Stimulated activated CD8-positive, alpha-beta memory T cell treated with anti-CD3 and anti-CD28 coated beads, Interleukin-7, amount 100 ng/mL, for 1 hour (primary cell): ENCODE measurements around the gene CASK.
"Not testable (repeated sequence)": the region's sequence is repeated elsewhere in the genome, so short reads cannot be mapped to it uniquely, and the experiment has no call there.

ENCODE experiments used
- DNase-seq, 2 donors: peaks; one replicate each; pipeline ENCODE4 v3.0.0-alpha.2; 2020; ENCODE audit warnings: low read depth in 2 of 2

CASK gene

DNA sequence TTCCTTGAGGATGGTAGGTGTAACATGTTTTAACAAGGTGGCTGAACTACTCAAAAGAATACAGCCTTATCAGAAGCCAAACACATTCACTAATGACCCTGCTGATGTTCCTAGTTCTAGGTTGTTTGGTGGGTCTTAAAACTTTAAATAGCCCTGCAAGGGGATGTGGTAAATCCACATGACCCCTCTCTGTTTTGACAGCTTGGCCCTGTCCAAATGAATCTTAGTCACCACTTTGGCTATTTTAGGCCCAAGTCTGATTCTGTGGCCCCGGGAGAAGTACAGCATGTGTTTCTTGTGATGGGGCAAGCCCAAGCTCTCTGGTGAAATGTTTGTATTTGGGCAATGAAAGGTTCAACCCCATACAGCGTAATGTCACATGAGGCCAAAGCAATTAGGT, 289.1 kb downstream of the CASK start:
- no peak for DNase-seq

DNA sequence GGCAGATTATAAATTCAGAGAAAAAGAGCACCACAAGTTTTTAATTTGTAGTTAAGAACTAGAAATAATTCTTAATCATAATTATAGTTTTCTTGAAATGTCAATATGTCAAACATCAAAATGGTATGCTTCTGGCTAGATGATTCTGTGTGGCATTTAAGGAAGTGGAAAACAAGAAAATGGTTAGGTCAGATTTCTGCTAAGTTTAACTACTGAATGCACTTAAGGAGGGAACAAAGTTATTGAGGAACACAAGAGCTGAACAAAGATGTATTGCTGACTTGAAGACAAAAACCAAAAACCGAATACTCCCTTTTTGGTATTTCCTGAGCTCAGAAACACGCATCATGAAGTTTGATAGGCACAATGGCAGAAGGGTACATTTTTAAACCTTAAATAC, 293.3 kb downstream of the CASK start:
- DNase-seq = no peak

GRCh38 chrX:41629539-41629938, 293.8 kb downstream of the CASK start:
- no peak for DNase-seq

DNA sequence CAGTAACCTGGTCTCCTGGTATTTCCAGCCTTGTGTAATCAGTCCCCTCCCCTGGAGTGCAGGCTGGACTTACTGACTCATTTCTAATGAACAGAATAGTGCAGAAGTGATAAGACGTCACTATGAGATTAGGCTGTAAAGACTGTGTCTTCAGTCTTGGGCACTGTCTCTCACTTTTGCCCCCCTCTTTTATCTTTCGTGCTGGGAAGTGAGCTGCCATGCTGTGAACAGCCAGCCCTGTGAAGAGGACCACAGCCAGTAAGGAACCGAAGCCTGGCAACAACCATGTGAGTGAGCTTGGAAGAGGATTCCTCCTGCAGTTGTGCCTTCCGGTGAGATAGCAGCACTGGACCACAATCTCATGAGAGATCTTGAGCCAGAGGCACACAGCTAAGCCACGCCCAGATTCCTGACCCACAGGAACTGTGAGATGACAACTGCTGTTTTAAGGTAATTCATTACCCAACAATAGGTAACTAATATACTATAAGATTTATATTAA, 302.1 kb downstream of the CASK start:
- DNase-seq = no peak

- no peak for DNase-seq
These were observed 304.1 kb downstream of the CASK start for GRCh38 chrX:41619221-41619620.

DNA sequence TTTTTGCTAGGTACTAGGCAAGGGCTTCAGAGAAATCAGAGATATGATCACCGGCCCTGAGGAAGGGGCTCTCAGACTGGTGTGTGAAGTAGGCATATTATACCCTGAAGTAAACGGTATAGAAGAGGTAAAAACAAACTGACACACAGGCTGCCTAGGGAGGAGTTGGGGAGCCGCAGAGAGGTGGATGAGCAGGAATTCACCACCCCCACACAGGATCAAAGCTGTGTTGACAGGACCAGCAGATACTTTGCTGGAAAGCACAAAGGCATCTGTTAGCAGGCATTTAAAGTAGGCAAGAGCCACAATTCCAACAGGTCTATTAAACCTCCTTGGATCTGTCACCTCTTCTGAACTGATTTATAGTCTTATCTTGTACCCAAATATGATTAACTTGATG, 306.4 kb downstream of the CASK start:
- no peak for DNase-seq

DNA sequence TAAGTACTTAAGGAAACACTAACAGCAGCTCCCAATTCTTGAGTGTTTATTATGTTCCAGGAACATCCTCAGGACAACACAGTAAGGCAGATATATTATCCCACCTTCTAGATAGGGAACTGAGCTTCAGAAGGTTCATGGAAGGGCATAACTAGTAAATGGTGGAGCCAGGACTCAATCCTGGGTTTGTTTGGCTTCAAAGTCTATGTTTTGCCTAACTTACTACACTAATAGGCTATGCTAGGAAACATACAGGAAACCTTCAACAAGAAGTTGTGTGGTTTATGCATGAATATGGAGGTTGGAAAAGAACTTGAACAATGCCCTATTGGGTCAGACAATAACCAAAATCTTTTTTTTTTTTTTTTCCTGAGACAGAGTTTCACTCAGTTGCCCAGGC, 307.1 kb downstream of the CASK start:
- DNase-seq = no peak

- no peak for DNase-seq
These were observed 315.1 kb downstream of the CASK start for GRCh38 chrX:41608244-41608643.

DNA sequence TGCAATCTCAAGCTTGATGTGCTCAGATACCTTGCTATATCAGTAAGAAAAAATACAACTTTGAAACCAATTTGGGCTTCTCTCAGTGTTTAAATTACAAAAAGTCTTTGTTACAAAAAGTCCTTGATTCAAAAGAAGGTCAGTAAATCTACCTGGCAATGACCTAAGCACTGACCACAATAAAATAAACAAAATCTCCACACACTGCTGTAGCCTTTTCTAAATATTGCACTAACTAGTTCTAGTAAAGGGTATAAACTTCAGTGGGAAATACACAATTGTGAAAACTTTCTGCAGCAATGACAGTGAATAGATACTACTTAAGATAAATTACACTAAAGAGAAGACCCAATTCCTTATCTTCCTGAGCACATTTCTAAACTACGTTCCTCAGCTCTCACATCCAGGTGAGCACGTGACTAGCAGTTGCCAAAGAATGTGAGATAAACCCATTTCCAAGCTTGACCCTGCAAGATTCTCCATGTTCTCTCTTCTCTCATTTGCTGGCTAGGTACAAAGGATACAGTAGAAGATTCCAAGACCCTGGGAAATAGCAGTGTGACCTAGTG, 316.0 kb downstream of the CASK start:
- no peak for DNase-seq

DNA sequence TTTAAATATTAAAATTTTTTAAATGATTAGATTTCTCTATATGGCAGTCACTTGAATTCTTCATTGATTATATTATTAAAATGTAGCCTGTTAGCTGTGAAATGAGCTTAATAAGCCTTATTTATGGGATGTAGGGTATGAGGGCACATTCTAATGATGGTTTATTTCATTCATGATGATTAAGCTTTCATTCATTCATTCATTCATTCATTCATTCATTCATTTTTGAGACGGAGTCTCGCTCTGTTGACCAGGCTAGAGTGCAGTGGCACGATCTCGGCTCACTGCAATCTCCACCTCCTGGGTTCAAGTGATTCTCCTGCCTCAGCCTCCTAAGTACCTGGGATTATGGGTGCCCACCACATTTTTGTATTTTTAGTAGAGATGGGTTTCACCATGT, 317.3 kb downstream of the CASK start:
- DNase-seq = not testable (repeated sequence)

DNA sequence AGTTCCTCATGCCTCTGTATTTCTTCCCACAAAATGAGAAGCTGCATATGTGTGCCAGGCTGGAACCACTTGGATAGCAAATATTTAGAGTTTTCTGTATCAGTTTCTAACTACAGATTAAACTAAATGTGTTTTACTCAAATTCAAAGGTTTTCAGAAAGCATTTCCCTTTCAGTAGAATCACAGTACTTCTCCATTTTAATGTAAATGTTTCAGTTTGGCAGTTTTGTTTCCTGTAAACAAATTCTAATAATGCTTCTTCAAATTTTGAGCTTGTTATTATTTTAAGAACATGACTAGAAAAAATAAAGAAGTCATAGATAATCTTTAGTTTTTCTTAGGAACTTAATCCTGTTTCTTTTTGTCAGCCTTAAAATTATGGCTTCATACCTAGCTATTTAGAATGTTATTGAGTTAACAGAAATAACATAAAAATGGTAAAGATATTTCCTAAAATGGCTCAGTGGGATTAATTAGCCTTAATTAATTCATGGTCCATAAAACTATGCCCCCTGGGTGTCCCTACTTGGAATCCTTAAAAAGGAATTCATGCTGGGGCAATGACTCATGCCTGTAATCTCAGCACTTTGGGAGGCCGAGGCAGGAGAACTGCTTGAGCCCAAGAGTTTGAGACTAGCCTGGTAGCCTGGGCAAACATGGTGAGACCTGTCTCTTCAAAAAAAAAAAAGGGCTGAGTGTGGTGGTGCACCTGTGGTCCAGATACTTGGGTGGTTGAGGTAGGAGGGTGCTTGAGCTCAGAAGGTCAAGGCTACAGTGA, 318.4 kb downstream of the CASK start:
- DNase-seq = no peak

DNA sequence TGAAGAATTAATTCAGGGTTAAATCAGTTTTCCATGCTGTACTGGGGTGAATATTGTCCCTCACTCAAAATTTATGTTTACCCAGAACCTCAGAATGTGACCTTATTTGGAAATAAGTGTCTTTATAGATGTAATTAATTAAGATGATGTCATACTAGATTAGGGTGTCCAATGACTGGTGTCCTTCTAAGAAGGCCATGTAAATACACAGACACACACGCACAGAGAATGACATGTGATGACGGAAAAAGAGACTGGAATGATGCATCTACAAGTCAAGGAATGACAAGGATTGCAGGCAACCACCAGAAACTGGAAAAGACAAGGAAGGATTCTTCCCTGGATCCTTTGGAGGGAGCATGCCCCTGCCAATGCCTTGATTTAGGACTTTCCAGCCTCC, 319.2 kb downstream of the CASK start:
- no peak for DNase-seq

DNA sequence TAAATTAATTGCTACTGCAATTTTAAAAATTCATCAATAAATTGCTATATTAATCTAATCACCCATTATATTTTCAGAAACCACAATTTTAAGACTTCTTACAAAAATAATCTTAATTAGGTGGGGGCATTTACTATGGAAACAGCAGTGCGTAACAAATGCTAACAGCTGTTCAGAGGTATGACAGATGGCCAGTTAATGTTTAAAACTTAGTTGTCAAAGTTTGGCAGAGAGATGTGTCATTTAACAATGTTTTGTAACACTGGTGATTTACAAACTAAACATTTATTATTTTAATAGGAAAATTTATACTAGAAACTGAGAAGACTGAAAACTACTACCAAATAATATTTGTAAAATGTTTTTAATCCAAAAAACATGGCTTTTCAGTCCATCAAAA, 319.8 kb downstream of the CASK start:
- DNase-seq = no peak

DNA sequence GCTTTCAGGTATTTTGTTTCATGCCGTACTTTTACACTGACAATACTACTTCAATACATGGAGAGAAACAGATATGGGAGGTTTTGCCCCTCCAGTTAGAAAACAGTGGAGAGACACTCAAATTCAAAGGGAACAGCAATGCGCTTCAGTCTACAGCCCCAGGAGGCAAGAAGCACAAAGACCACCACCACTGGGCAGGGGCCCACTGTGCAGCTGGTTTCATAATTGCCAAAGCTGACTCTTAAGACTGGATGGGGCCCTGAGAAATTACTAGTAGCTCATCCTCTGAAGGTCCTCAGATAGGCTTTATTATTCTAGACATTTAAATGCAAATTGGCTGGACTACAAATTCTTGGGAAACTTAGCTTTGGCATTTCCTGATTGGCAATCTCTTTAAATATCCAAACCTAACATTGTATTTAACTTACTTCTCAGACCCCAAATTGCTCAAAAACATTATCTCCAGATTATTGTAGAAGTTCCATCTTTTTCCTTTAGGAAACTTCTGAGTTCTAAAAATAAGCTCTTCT, 320.5 kb downstream of the CASK start:
- DNase-seq = no peak

- no peak for DNase-seq
These were observed 323.1 kb downstream of the CASK start for GRCh38 chrX:41600291-41600690.

- DNase-seq = no peak
These were observed 323.8 kb downstream of the CASK start for GRCh38 chrX:41599507-41599906.

GRCh38 chrX:41596596-41596995, 326.8 kb downstream of the CASK start:
- no peak for DNase-seq

DNA sequence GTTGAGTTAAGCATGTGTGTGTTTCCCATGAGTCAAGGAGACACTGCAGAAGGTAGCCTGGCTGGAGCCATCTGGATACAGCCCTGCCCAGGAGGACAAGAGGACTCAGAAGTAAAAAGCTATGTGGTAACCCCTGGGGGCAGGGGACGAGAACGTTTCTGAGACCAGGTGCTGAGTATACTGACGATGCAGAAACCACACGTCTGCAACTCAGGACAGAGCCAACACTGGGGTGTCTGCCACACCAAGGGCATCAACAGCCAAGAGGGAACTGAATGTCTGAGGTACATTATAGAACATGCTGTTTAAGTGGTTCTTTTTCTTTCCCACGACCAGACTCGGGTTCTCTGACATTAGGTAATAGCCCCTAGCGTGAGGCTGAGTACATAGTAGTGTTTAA, 328.7 kb downstream of the CASK start:
- DNase-seq = no peak

DNA sequence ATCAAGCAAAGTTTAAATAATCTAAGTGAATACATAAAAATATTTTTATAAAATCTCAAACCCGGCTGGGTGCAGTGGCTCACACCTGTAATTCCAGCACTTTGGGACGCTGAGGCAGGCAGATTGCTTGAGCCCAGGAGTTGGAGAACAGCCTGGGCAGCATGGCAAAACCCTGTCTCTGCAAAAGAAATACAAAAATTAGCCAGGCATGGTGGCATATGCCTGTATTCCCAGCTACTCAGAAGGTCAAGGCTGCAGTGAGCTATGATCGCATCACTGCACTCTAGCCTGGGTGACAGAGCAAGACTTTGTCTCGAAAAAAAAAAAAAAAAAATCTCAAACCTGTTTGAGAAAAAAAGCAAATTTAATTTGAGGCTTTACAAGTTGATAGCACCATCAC, 331.4 kb downstream of the CASK start:
- DNase-seq = no peak

DNA sequence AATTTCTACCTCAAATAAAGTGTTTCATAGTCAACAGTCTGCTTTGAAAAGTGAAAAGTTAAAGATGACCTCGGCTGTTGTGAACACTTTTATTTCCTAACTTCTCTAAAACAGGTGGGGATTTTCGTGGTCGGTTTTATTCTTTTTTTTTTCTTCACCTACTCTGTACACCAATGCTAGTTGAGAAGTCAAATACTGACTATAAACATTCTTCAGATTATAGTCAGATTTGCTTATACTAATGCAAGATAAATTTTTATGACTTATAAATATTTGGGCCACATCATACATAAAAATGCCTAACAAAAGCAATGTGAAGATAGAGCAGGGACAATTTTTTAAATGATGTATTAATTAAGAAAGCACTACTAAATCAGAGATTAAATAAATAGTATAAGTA, 332.7 kb downstream of the CASK start:
- no peak for DNase-seq

DNA sequence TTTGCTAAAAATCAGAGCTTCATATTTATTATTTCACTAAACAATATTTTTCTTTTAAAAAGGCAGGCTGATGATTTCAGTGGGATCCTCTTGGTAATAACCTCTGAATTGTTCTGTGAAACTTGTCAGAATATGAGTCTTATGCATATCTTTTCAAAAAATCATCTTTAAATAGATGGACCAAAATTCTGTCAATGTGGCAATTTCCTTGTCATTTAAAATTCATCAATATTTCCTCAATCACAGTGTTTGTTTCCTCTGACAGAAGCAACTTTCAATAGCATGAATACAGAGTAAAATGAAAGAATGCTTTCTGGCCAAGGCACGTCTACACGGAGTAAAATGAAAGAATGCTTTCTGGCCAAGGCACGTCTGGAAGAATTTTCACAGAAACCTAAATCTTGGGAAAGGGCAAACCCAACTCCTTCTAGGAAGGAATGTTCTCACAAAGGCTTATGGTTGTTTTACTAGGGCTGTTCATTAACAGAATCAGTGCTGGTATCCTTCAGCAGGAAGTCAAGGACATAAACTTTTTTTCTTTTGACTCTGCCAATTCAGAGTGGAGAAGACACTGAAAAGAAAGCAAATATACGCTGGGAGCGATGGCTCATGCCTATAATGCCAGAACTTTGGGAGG, 333.6 kb downstream of the CASK start:
- DNase-seq = no peak

DNA sequence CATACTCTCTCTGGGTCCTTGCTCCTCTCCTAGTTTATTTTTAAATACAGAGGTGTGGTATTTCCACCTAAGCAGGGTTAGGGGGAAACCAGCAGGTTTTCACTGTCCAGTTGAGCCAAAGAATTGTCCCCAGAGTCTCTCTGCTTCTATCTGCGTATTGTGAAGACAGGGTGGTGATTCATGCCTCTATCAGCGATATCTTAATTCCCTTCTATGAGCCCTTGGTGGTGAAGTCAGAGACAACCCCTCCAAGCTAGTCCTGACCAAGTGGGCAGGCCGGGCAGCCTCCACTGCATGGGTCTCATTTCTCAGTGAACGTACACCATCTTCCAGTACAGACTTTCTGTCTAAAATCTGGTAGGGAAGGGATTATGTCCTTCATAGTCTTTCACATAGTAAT, 335.1 kb downstream of the CASK start:
- DNase-seq = no peak
